Lung (tissue), 12 donors: ENCODE measurements around the gene TTLL1. TPM values are rescaled to one million over a fixed set of nuclear protein-coding genes. Genes with fewer than 3 reads are reported as not detected.

ENCODE experiments used
- ATAC-seq: fragments of 200-7000 bp; cut with Tn5 transposase; one replicate; pipeline ENCODE4 v1.9.1; 2020; ENCODE audit warnings: moderate number of reproducible peaks; ENCODE audit not compliant: insufficient read depth, low FRiP score
- DNase-seq, 3 donors: peaks; one replicate each; pipeline ENCODE4 v3.0.0-alpha.2; 2013 to 2017
- H3K27ac ChIP-seq, 2 donors: one replicate each; pipeline ENCODE4 v1.5.1; 2013; ENCODE audit warnings: mild to moderate bottlenecking in 2 of 2, moderate library complexity in 2 of 2, control low read depth in 1 of 2, inconsistent platforms in 1 of 2, low read depth in 1 of 2, low read length in 1 of 2
- H3K27me3 ChIP-seq, 3 donors: one replicate each; pipeline ENCODE4 v1.5.1; 2013; ENCODE audit warnings: low read length in 2 of 3; ENCODE audit not compliant: control insufficient read depth in 3 of 3, insufficient read depth in 3 of 3
- H3K36me3 ChIP-seq, 4 donors: one replicate each; pipeline ENCODE4 v1.5.1; 2013; ENCODE audit warnings: low read length in 4 of 4, mild to moderate bottlenecking in 1 of 4, moderate library complexity in 1 of 4; ENCODE audit not compliant: control insufficient read depth in 4 of 4, insufficient read depth in 4 of 4
- H3K4me1 ChIP-seq, 5 donors: one replicate each; pipeline ENCODE4 v1.5.1; 2013; ENCODE audit warnings: low read length in 5 of 5, mild to moderate bottlenecking in 2 of 5, moderate library complexity in 1 of 5; ENCODE audit not compliant: control insufficient read depth in 5 of 5, insufficient read depth in 5 of 5
- H3K4me3 ChIP-seq: one replicate; pipeline ENCODE4 v1.5.1; 2013; ENCODE audit warnings: mild to moderate bottlenecking, control low read depth, moderate library complexity
- H3K9ac ChIP-seq, 2 donors: one replicate each; pipeline ENCODE4 v1.5.1; 2013; ENCODE audit warnings: low read length in 2 of 2, control low read depth in 1 of 2; ENCODE audit not compliant: insufficient read depth in 1 of 2
- H3K9me3 ChIP-seq, 4 donors: one replicate each; pipeline ENCODE4 v1.5.1; 2013; ENCODE audit warnings: low read length in 3 of 4, mild to moderate bottlenecking in 1 of 4, moderate library complexity in 1 of 4; ENCODE audit not compliant: control insufficient read depth in 4 of 4, insufficient read depth in 3 of 4
- WGBS, 2 donors: extraction: QIAGEN DNeasy Blood & Tissue Kit; methylation state at CpG; one replicate each; pipeline ENCODE4 v1.1.7; 2013; 5-methylcytosine and 5-hydroxymethylcytosine counted together
- polyA plus RNA-seq, 2 donors: library from polyadenylated mRNA; stranded (reverse); fragments of 200-250 nt; gene quantifications; one replicate each; pipeline ENCODE4 v1.2.1, GENCODE V29; 2013
- total RNA-seq, 2 donors: library from RNA; depleted of rRNA in 1 of 2; stranded (reverse); fragments of >200 nt in 1 of 2; gene quantifications; one replicate each; pipeline ENCODE4 v1.2.1, GENCODE V29; 2014 to 2021
- TF ChIP-seq, protein P1 (sequence below): IDR thresholded peaks from 2 replicates; pipeline ENCODE4 v1.5.1; 2012; ENCODE audit warnings: mild to moderate bottlenecking; ENCODE audit errors: control extremely low read depth, extremely low read depth
- donor health status: control.
- donor health status: control.
- donor health status: Bipolar disorder and iron deficiency.
- donor health status: healthy.
- donor health status: DM: yes; HTN: yes; CAD: no.

TTLL1 gene
- total and polyA plus RNA-seq, 4 donors = 3.8 to 8.0 (median 5.6) TPM

DNA sequence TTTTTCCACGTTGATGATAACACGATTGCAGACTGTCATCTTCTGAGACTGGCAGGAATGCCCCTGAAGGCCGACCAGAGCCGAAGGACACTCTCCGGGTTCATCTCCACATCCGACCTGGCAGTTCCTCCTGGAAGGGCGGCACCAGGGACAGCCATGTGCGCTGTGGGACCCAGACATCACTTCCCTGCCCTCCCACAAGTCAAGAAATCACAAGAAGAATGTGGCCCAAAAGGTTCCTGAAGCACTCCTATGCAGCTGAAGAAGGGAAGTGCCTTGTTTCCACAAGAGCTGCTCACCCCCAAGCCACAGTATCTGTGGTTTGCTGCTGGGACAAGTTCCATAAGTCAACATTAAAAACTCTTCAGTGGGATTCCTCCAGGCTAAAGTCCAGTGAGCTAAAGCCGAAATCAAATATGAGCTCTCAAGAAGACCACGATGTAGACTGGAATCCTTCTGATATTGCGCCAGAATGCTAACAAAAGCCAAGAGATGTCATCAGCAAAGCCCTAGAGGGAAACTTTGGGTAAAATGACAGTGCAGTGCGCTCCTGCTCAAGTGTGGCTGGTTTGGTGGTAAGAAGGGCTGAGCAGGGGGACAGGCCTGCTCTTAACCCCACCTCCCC is 95.4 kb downstream of the TTLL1 start:
- H3K4me3 ChIP-seq = no peak overlapping the region
- H3K9me3 ChIP-seq = peaks cover 0 to 1% (median 0%) of the 10 kb centered on the region in 4 donors
- H3K4me1 ChIP-seq = peaks cover 18 to 35% (median 34%) of the 10 kb centered on the region in 5 donors
- no peaks in the 10 kb centered on the region for H3K27me3 ChIP-seq
- DNase-seq = peak; percentile 51 to 83 (median 74)
- peak overlapping the region in 1 of 2 donors; percentile 93 for H3K27ac ChIP-seq
- H3K36me3 ChIP-seq = no peaks in the 10 kb centered on the region
- 46 to 52% methylated on average over 12 of the region's 12 CpGs for WGBS, 2 donors
- ATAC-seq = no peak
- H3K9ac ChIP-seq = peak overlapping the region in 1 of 2 donors; percentile 39
- TF ChIP-seq, protein P1, sequence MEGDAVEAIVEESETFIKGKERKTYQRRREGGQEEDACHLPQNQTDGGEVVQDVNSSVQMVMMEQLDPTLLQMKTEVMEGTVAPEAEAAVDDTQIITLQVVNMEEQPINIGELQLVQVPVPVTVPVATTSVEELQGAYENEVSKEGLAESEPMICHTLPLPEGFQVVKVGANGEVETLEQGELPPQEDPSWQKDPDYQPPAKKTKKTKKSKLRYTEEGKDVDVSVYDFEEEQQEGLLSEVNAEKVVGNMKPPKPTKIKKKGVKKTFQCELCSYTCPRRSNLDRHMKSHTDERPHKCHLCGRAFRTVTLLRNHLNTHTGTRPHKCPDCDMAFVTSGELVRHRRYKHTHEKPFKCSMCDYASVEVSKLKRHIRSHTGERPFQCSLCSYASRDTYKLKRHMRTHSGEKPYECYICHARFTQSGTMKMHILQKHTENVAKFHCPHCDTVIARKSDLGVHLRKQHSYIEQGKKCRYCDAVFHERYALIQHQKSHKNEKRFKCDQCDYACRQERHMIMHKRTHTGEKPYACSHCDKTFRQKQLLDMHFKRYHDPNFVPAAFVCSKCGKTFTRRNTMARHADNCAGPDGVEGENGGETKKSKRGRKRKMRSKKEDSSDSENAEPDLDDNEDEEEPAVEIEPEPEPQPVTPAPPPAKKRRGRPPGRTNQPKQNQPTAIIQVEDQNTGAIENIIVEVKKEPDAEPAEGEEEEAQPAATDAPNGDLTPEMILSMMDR = no peak

DNA sequence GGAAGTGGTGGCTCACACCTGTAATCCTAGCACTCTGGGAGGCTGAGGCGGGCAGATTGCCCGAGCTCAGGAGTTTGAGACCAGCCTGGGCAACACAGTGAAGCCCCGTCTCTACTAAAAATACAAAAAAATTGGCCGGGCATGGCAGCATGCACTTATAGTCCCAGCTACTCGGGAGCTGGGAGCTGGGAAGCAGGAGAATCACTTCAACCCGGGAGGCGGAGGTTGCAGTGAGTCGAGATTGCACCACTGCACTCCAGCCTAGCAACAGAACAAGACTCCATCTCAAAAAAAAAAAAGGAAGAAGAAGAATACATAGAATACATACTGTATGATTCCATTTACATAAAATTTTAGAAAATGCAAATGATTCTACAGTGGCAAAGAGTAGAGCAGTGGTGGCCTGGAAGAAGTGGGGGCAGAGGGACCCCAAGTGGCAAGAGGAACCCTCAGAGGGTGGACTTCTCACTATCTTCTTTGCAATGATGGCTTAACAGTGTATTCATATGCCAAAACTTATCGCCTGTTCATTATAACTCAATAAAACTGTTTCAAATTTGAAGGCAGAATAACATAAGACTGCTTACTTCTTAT is 96.2 kb downstream of the TTLL1 start:
- H3K27me3 ChIP-seq = no peaks in the 10 kb centered on the region
- DNase-seq (no peak), ATAC-seq (no peak)
- H3K4me1 ChIP-seq = peaks cover 15 to 35% (median 32%) of the 10 kb centered on the region in 5 donors
- no peaks in the 10 kb centered on the region for H3K36me3 ChIP-seq
- H3K9ac ChIP-seq = peak overlapping the region in 1 of 2 donors; percentile 39
- TF ChIP-seq, protein P1 = no peak
- H3K4me3 ChIP-seq = no peak overlapping the region
- no peaks in the 10 kb centered on the region for H3K9me3 ChIP-seq
- 50 to 68% methylated on average over 9 of the region's 9 CpGs for WGBS, 2 donors
- H3K27ac ChIP-seq = peak overlapping the region in 1 of 2 donors; percentile 46

DNA sequence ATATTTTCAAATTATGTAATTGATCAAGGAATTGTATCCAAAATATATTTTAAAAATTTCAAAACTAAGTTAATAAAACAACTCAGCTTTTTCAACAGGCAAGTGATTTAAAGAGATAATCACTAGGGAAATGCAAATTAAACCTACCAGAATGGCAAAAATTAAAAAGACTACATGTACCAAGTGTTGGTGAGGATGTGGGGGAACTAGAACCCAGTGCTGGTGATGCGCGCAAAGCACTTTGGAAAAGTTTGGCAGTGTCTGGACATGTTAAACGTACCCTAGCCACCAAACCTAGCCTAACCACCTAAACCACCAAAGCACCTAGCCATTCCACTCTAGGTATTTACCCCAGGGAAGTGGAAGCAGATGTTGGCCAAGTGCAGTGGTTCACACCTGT is 97.1 kb downstream of the TTLL1 start:
- no peaks in the 10 kb centered on the region for H3K36me3 ChIP-seq
- no peak overlapping the region for H3K9ac ChIP-seq
- H3K4me3 ChIP-seq = no peak overlapping the region
- ATAC-seq (no peak), DNase-seq (no peak)
- H3K27ac ChIP-seq = peak overlapping the region in 1 of 2 donors; percentile 24
- no peaks in the 10 kb centered on the region for H3K9me3 ChIP-seq
- TF ChIP-seq, protein P1 = no peak
- peaks cover 15 to 35% (median 29%) of the 10 kb centered on the region in 5 donors for H3K4me1 ChIP-seq
- WGBS, 2 donors = 93 to 100% methylated on average over 3 of the region's 3 CpGs
- H3K27me3 ChIP-seq = no peaks in the 10 kb centered on the region
